IMR-90 (cell line): ENCODE measurements around the gene RNF224. TPM values are rescaled to one million over a fixed set of nuclear protein-coding genes. Genes with fewer than 3 reads are reported as not detected.

Experiments
- ATAC-seq: fragments of 200-7000 bp; cut with Tn5 transposase; 2 replicates; pipeline ENCODE4 v1.9.1; 2020; ENCODE audit warnings: low read depth, mild to moderate bottlenecking, moderate library complexity
- BruUV-seq: library from RNA; stranded (reverse); fragments of 400-500 nt; replicated peaks from 2 replicates; lab custom pipeline; 2021; lab: Mats Ljungman, UMichigan
- CTCF ChIA-PET: fragments of 300-600 bp; formaldehyde crosslinking; extraction: SDS; loops from one replicate; lab custom pipeline; 2021; ENCODE audit warnings: antibody characterized with exemption; lab: Yijun Ruan, JAX
- POLR2A ChIA-PET: fragments of 300-600 bp; sonication (Branson Sonifier 250); formaldehyde crosslinking; loops from one replicate; lab custom pipeline; 2022; ENCODE audit warnings: antibody characterized with exemption; ENCODE audit not compliant: unreplicated experiment; lab: Charles Lee
- DNase-seq: peaks from one replicate; pipeline ENCODE4 v3.0.0; 2013
- H2AFZ ChIP-seq: replicated peaks from 2 replicates; pipeline ENCODE3; 2013; ENCODE audit warnings: low read length, mild to moderate bottlenecking; ENCODE audit not compliant: poor library complexity
- H2AK5ac ChIP-seq: 2 replicates; pipeline ENCODE4 v1.6.1; 2013; ENCODE audit warnings: low read depth, low read length, inconsistent platforms
- H2AK9ac ChIP-seq: replicated peaks from 2 replicates; pipeline ENCODE3; 2013; ENCODE audit warnings: mild to moderate bottlenecking, low read depth, low read length, moderate library complexity; ENCODE audit not compliant: poor library complexity
- H2BK120ac ChIP-seq: 2 replicates; pipeline ENCODE4 v1.6.1; 2013; ENCODE audit warnings: low read depth, low read length, inconsistent platforms
- H2BK15ac ChIP-seq: 3 replicates; pipeline ENCODE4 v1.6.1; 2013; ENCODE audit warnings: low read depth, low read length, inconsistent platforms
- H2BK20ac ChIP-seq: 2 replicates; pipeline ENCODE4 v1.6.1; 2013; ENCODE audit warnings: low read depth, mild to moderate bottlenecking, inconsistent platforms, low read length, moderate library complexity
- H2BK5ac ChIP-seq: 2 replicates; pipeline ENCODE4 v1.6.1; 2013; ENCODE audit warnings: mild to moderate bottlenecking, low read depth, low read length, inconsistent platforms; ENCODE audit not compliant: poor library complexity, severe bottlenecking
- H3K14ac ChIP-seq: replicated peaks from 2 replicates; pipeline ENCODE4 v1.6.1; 2013; ENCODE audit warnings: low read depth, low read length, inconsistent platforms
- H3K18ac ChIP-seq: 2 replicates; pipeline ENCODE4 v1.6.1; 2013; ENCODE audit warnings: low read depth, low read length, control low read depth
- H3K23ac ChIP-seq: 2 replicates; pipeline ENCODE4 v1.6.1; 2013; ENCODE audit warnings: low read depth, low read length, inconsistent platforms
- H3K27ac ChIP-seq: 2 replicates; pipeline ENCODE4 v1.5.1; 2013; ENCODE audit warnings: mild to moderate bottlenecking, control low read depth, low read length; ENCODE audit not compliant: insufficient read depth
- H3K27me3 ChIP-seq: 2 replicates; pipeline ENCODE4 v1.6.1; 2013; ENCODE audit warnings: low read length; ENCODE audit not compliant: control insufficient read depth, insufficient read depth
- H3K36me3 ChIP-seq: 2 replicates; pipeline ENCODE4 v1.6.1; 2013; ENCODE audit warnings: low read length, mixed read lengths; ENCODE audit not compliant: control insufficient read depth, insufficient read depth
- H3K4ac ChIP-seq: 2 replicates; pipeline ENCODE4 v1.6.1; 2013; ENCODE audit warnings: low read depth, low read length, inconsistent platforms
- H3K4me1 ChIP-seq: 2 replicates; pipeline ENCODE4 v1.6.1; 2013; ENCODE audit warnings: low read length, mixed read lengths; ENCODE audit not compliant: control insufficient read depth, insufficient read depth
- H3K4me2 ChIP-seq: 2 replicates; pipeline ENCODE4 v1.6.1; 2013; ENCODE audit warnings: low read depth, mild to moderate bottlenecking, control low read depth, low read length, moderate library complexity
- H3K4me3 ChIP-seq: 2 replicates; pipeline ENCODE4 v1.5.1; 2013; ENCODE audit warnings: low read depth, mild to moderate bottlenecking, control low read depth, low read length, moderate library complexity; ENCODE audit not compliant: insufficient read depth
- H3K56ac ChIP-seq: 2 replicates; pipeline ENCODE4 v1.6.1; 2013; ENCODE audit warnings: low read length, inconsistent platforms; ENCODE audit not compliant: insufficient read depth; ENCODE audit errors: extremely low read depth
- H3K79me1 ChIP-seq, 2 experiments: 2 replicates each; pipeline ENCODE4 v1.6.1; 2013; ENCODE audit warnings: low read length in 2 of 2, inconsistent platforms in 1 of 2, low read depth in 1 of 2
- H3K9ac ChIP-seq: 2 replicates; pipeline ENCODE4 v1.6.1; 2013; ENCODE audit warnings: low read depth, low read length, control low read depth
- H3K9me1 ChIP-seq: 2 replicates; pipeline ENCODE4 v1.6.1; 2013; ENCODE audit warnings: low read length, inconsistent platforms; ENCODE audit not compliant: insufficient read depth
- H3K9me3 ChIP-seq: 2 replicates; pipeline ENCODE4 v1.6.1; 2013; ENCODE audit warnings: low read length; ENCODE audit not compliant: control insufficient read depth, insufficient read depth
- H4K20me1 ChIP-seq: 2 replicates; pipeline ENCODE4 v1.6.1; 2013; ENCODE audit warnings: low read length, inconsistent platforms; ENCODE audit not compliant: insufficient read depth
- H4K5ac ChIP-seq: 2 replicates; pipeline ENCODE4 v1.6.1; 2013; ENCODE audit warnings: mild to moderate bottlenecking, low read depth, low read length, control low read depth
- H4K8ac ChIP-seq, 2 experiments: 2 replicates each; pipeline ENCODE4 v1.6.1; 2013; ENCODE audit warnings: low read depth in 2 of 2, low read length in 2 of 2, control low read depth in 1 of 2, inconsistent platforms in 1 of 2
- H4K91ac ChIP-seq: 2 replicates; pipeline ENCODE4 v1.6.1; 2013; ENCODE audit warnings: low read depth, low read length, inconsistent platforms; ENCODE audit not compliant: insufficient read depth
- MAFK ChIP-seq: IDR thresholded peaks from 2 replicates; pipeline ENCODE4 v1.6.1; 2012; ENCODE audit warnings: low read depth, low read length, improper control_type of control experiment
- MXI1 ChIP-seq: IDR thresholded peaks from 2 replicates; pipeline ENCODE4 v1.6.1; 2012; ENCODE audit warnings: low read depth, mild to moderate bottlenecking, low read length, moderate library complexity, borderline replicate concordance
- WGBS, 2 experiments: methylation state at CpG; one replicate each; pipeline versions ENCODE4 v1.1.5 to v1.1.7; 2013; ENCODE audit warnings: missing lambda C conversion rate in 2 of 2; ENCODE audit not compliant: insufficient read length in 1 of 2; ENCODE audit errors: extremely low coverage in 2 of 2; 5-methylcytosine and 5-hydroxymethylcytosine counted together
- dilution Hi-C: fragments of 300-500 bp; cut with HindIII; formaldehyde crosslinking; loops from one replicate; pipeline ENCODE4 v1.14.3; 2018; ENCODE audit warnings: low sequenced_read_pairs; ENCODE audit not compliant: unreplicated experiment
- in situ Hi-C: fragments of 300-500 bp; cut with MboI; formaldehyde crosslinking; loops from 3 replicates; pipeline ENCODE4 v1.14.3; 2019; ENCODE audit warnings: low sequenced_read_pairs, inconsistent platforms, mixed read lengths
- intact Hi-C: fragments of 100-400 bp; cut with micrococcal nuclease; formaldehyde crosslinking; loops from 2 replicates; pipeline ENCODE4 v1.10.0; 2022
- polyA plus RNA-seq, 3 experiments: library from polyadenylated mRNA; depleted of rRNA; stranded (reverse); fragments of >200 nt; gene quantifications; 2 replicates each; pipeline ENCODE4 v1.2.3, GENCODE V29; 2012; ENCODE audit warnings: low replicate concordance in 1 of 3
- total RNA-seq: library from RNA; depleted of rRNA; stranded (reverse); fragments of >200 nt; gene quantifications from 2 replicates; pipeline ENCODE4 v1.2.3, GENCODE V29; 2012

RNF224 gene
- total and polyA plus RNA-seq, 2 of the 4 experiments (the other 2 are of a cell fraction), result not detected

DNA sequence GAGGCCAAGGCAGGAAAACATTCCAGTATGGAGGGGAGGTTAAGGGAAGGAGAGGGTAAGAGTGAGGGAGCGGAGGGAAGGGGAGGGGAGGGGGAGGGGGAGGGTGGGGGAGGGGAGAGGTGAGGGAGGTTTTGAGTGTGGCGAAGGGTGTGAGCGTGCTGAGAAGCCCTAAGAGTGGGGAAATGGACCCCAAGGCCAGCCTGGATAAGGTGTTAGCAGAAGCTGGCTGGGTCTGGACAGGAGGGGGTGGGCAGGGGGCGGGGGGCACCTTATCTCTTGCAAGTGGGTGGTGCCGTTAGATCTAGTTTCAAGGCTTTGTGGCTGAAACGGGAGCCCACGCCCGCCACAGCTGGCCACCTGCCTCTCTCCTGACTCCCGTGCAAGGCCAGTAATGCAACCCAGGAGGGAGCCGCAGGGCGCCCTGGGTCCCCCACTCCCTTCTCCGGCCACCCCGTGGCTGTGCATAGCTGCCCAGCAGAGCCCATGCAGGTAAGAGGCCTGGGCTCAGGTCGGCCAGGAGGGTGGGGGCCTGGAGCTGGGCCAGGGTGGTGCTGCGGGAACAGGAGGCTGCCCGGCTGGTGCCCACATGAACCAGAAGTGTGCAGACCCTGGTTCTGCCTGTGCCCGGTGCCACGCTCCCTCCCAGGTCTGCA lies 677 bp downstream of the RNF224 start:
- H3K14ac ChIP-seq, result no peak overlapping the region
- H3K36me3 ChIP-seq, result no peaks in the 10 kb centered on the region
- H3K27me3 ChIP-seq, result peaks cover 1% of the 10 kb centered on the region; the same call in 1 of the 2 replicates
- H2BK20ac ChIP-seq, result no peak overlapping the region
- H4K5ac ChIP-seq, result no peak overlapping the region
- in situ Hi-C loops, result loop anchor here (5.0 kb wide), 1 partner anchor 106 kb away; no protein-coding TSS in a partner anchor
- H2AK5ac ChIP-seq, result no peak overlapping the region
- H2AK9ac ChIP-seq, result peak overlapping the region; percentile 82
- H2AFZ ChIP-seq, result peak overlapping the region; percentile 85
- WGBS, 2 experiments, result 31% methylated on average over 10 of the region's 18 CpGs; no CpG with 5 or more reads in 1 of the 2 experiments
- no peak overlapping the region for H3K4ac ChIP-seq
- H4K8ac ChIP-seq, result no peak overlapping the region
- ChIA-PET CTCF (interaction anchor here (1.2 kb wide), 1 partner anchor 9 kb away, joined by 6 read pairs; no protein-coding TSS in a partner anchor), POLR2A (no interaction called here)
- H3K9me3 ChIP-seq, result no peaks in the 10 kb centered on the region
- H4K20me1 ChIP-seq, result no peaks in the 10 kb centered on the region
- H3K79me1 ChIP-seq, result no peaks in the 10 kb centered on the region
- no peak for ATAC-seq
- no peak overlapping the region for H3K27ac ChIP-seq
- H3K9ac ChIP-seq, result no peak overlapping the region
- H3K4me1 ChIP-seq, result peaks cover 6% of the 10 kb centered on the region
- no peak overlapping the region for H3K4me2 ChIP-seq
- H3K23ac ChIP-seq, result no peak overlapping the region
- DNase-seq, result no peak
- no peak overlapping the region for H2BK120ac ChIP-seq
- TF ChIP-seq MXI1 (no peak), MAFK (no peak)
- H2BK15ac ChIP-seq, result no peak overlapping the region
- dilution Hi-C loops, result no loop called here
- no peak overlapping the region for H4K91ac ChIP-seq
- H3K18ac ChIP-seq, result no peak overlapping the region
- H3K56ac ChIP-seq, result no peak overlapping the region
- no peak overlapping the region for H3K4me3 ChIP-seq
- intact Hi-C loops, result loop anchor here (1.0 to 2.0 kb wide), 2 partner anchors 110 to 181 kb away; partner anchors contain the start of gene NPDC1
- H3K9me1 ChIP-seq, result no peaks in the 10 kb centered on the region
- H2BK5ac ChIP-seq, result no peak overlapping the region
- no TSS peak for BruUV-seq
